Measurements from ENCODE around the gene EVI5.

EVI5 gene

GRCh38 chr1:92481971-92482664 is 302.8 kb downstream of the EVI5 start:
- DNase-seq: no peak

GRCh38 chr1:92481599-92481925 is 303.3 kb downstream of the EVI5 start:
- DNase-seq: no peak

GRCh38 chr1:92480813-92481598 is 303.9 kb downstream of the EVI5 start:
- DNase-seq: no peak

GRCh38 chr1:92480200-92480812 is 304.6 kb downstream of the EVI5 start:
- no peak for DNase-seq

- no peak for DNase-seq
Measured at GRCh38 chr1:92479587-92479986, 305.3 kb downstream of the EVI5 start.

GRCh38 chr1:92478393-92478792 is 306.5 kb downstream of the EVI5 start:
- no peak for DNase-seq

GRCh38 chr1:92476071-92476631 is 308.8 kb downstream of the EVI5 start:
- DNase-seq: peak; percentile 25

- no peak for DNase-seq
Measured at GRCh38 chr1:92475029-92475428, 309.9 kb downstream of the EVI5 start.

- no peak for DNase-seq
Measured at GRCh38 chr1:92473781-92474495, 311.0 kb downstream of the EVI5 start.

GRCh38 chr1:92470216-92470615 is 314.7 kb downstream of the EVI5 start:
- DNase-seq: no peak

- no peak for DNase-seq
Measured at GRCh38 chr1:92466683-92467352, 318.1 kb downstream of the EVI5 start.

GRCh38 chr1:92465256-92465647 is 319.7 kb downstream of the EVI5 start:
- no peak for DNase-seq

GRCh38 chr1:92464588-92465255 is 320.2 kb downstream of the EVI5 start:
- DNase-seq: no peak

GRCh38 chr1:92461364-92462097 is 323.4 kb downstream of the EVI5 start:
- DNase-seq: no peak

GRCh38 chr1:92459871-92460320 is 325.0 kb downstream of the EVI5 start:
- DNase-seq: no peak

All from NCI-H345 (cell line).